DMS53 (cell line): ENCODE data around the gene MTAP.
A peak's percentile ranks its signal among the peaks of the same experiment; 100 is the strongest.
"Not testable (repeated sequence)": the region's sequence is repeated elsewhere in the genome, so short reads cannot be mapped to it uniquely, and the experiment has no call there.

Source experiments
- DNase-seq: peaks from one replicate; lab custom pipeline; 2025; lab: John Stamatoyannopoulos, UW

MTAP gene

DNA sequence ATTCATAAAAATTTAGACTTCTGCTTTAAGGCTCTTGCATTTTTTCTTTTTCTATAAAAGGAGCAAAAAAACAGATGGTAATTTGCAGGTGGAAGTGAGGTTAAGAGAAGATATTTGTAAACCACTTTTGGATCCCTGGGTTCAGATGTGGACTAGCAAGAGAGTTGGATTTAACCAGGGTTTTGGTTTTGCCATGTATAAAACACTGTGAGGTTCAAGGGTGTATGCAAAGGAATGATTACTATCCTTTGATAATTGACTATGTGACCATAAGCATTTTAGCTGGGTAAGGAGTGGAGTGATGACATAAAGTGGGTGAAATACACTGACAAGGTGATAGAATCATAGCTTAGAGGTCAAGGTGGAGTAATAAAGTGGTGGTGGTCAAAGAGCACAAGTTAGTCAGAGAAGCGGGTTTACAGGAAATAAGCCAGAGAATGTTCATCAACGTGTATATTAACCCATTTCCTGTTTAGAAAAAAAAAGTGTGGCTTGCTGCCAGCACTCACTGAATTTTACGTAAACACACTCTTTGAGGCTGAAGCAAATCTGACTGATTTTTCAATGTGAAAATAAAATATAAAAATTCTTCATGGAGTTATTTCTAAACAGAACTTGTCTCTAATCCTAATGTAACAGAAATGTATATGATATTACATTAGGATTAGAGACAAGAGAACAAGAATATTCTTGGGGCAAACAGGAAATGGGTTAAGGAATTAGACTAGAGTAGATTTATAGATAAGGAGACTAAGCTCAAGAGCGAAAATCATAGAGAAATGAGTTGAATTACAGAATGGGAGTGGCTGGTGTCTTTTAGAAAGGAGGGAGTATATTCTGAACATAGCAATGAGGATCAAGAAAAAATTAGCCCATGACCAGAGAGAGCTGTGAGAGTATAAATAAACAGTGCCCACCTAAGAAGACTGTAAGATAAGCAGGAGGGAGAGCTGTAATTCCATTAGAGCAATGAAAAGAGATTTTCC lies 117.2 kb downstream of the MTAP start:
- peak; percentile 76 for DNase-seq

DNA sequence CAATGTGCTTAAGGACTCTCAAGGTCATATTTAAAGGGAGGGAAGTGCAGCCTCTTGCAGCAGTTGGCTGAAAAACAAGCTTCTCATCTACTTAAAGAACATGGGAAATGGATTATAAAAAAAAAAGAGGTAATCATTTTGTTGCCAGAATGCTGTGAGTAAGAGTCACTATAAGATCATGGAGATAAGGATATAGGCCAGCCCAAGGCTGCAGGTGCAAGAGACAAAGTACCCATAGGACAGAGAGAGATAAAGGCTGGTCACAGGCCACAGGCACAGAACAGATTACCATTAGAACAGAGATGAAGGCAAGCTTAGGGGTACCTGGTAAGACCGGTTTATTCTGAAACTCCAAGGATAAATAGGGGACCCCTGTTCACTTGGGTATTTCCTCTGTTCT lies 121.3 kb downstream of the MTAP start:
- DNase-seq, result no peak

DNA sequence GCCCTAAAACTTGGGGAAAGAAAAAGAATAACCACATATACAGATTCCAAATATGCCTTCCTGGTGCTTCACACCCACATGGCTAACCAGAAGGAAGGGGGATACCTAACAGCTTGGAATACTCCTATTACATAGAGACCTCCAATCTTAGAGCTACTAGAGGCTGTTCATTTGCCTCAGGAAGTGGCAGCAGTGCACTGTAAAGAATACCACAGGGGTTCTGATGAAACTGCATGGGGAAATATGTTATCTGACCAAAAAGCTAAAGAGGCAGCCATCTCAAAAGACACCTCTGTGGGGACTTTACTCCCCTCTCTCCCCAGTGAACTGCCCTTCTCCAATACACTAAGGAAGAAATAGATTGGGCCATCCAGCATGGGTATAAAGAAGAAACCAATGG lies 125.3 kb downstream of the MTAP start:
- DNase-seq, result no peak

DNA sequence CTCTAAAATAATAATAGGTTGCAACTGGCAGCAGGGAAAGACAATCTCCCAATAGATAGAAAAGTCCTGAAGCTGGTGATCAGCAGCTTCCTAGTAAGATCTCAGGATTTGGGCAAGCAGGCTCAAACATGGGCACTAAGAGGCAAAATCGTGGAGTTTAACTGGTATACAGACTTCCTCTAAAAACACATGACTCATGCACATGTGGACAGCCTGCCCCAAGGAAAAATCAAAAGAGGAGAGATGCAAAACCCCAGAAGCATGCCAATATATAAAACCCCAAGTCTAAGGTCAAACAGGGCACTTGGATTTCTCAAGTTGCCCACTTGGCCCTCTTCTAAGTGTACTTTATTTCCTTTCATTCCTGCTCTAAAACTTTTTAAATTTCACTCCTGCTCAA lies 129.0 kb downstream of the MTAP start:
- DNase-seq, result no peak

DNA sequence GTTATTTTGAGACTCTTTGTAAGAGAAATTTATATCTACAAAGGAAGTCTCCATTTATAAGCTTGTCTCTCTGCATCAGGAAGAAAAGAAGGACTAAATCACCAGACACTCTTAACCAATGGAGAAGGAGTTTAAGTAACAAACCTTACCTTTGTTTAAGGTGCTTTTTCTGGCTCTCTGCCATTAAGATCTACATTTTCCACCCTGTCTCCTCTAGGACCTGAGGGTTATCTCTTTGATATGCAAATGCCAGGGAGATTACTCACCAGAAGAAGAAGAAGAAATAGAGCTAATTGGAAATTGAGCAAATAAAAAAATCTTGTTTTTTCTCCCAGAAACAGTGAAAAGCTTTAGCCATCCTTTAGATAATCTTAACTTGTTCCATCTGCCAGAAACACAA lies 130.8 kb downstream of the MTAP start:
- DNase-seq, result no peak

DNA sequence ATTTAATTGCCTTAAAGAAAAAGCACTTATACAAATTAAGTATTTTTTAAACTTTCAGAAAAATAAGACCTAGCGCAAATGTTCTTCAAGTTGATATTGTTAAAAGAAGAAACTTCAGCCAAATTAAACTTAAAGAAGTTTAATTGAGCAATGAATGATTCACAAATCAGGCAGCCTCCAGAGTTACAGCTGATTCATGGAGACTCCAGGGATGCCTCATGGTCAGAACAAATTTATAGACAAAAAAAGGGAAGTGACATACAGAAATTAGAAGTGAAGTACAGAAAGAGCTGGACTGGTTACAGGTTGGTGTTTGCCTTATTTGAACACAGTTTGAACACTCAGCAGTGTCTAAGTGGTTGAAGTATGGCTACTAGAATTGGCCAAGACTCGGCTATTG lies 131.4 kb downstream of the MTAP start:
- DNase-seq, result no peak

DNA sequence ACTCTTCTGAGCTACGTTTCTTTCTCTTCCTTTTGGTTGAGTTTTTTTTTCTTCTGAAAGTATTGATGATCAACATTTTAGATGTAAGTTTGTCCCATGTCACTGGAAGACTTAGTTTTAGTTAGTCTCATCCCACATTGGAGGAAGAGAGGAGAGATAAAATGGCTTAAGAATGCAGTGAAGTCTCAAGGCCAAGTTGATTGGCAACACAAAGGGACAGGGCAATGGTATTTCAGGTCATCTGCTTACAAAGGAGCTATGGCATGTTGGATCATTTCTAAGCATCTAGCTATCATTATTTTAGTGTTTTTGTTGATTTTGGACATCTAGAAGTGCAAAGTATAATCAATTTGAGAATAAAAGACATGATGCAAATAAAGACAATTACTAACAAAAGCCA lies 133.2 kb downstream of the MTAP start:
- DNase-seq, result no peak

DNA sequence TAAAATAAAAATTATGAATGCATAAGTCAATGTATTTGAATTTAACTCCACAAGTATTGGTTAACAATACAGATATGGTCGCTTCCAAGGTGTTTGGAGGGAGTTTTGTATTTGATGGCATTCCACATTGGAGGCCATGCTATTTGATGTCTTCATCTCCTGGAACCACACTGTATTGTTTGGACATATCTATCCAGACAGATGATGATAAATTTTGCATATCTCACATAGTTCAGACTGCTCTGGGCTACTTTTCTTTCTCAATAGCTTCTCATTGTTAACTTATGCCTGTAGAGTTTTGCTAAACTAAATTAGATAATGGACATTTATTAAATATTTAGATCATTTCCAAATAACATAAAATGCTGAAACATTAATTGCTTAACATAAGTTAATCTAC lies 133.7 kb downstream of the MTAP start:
- no peak for DNase-seq

DNA sequence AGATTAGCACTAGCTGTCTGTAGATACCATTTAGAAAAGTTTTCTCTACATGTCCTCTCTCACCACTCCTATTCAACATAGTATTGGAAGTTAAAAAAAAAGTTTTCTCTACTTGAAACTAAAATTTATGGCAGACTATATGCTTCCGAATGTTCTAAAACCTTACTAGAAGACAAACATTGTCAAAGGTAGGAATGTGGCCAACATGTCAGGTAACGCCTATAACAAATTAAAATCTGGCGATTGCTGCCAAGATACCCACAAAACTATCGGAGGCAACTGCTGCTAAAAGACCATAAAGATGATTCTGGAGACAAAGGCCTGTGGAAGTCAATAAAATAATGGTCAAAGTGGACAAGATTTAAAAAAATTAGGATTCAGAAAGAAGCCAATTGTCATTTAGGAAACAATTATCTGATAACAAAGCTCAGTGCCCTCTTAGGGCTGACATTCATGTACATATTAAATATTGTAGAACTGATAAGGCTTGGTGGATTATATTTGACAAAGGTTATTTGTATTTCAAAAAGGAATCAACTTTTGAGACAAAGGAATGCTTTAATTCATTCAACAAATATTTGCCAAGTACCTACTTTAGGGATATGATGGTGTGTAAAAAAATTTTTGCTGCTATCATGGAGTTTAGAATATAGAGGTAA lies 139.0 kb downstream of the MTAP start:
- DNase-seq, result no peak

DNA sequence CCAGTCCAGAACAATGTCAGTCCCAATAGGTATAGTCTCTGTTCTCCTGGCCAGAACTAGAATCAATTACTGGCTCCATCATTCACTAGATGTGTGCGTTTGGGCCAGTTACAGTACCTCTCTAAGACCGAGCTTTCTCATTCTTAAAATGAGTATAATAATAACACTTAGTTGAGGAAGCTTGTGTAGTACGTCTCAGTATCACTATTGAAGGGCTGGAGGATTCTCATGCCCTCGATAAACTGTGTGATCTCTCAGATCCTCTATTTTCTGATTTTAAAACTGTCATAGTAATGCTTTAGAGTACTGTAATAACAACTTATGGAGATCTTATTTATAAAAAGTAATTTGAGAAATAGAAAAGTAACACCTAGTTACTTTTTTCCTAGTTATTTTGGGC lies 141.0 kb downstream of the MTAP start:
- DNase-seq, result no peak

DNA sequence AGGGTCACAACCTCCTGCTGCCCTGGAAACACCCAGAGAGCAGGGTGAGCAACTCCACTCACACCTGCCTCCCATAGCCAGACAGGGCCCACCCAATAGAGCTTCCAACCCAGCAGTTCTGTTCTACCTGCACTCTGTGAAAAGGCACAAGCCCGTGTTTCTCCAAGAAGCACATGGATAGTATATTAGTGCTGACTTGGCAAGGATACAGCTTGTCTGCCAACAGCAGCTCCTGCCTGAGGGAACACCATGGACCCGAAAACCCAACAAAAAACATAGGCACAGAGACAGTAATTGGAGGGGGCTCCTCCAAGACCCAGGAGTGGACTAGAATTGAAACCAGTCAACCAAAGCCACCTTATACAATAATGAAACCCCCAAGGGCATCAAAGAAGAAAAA lies 143.2 kb downstream of the MTAP start:
- no peak for DNase-seq

DNA sequence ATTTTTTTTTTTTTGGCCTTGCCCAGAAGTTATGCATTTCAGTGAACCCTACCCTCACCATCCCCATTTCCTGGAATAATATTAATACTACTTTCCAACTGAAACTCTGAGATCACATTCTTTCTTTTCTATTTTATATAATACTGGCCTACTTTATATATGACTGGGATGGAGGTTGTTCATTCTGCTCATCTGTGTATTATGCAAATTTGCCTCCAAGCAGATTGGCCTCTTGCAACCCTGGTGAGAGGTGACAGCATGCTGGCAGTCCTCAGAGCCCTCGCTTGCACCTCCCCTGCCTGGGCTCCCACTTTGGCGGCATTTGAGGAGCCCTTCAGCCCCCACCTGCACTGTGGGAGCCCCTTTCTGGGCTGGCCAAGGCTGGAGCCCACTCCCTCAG lies 156.4 kb downstream of the MTAP start:
- no peak for DNase-seq

DNA sequence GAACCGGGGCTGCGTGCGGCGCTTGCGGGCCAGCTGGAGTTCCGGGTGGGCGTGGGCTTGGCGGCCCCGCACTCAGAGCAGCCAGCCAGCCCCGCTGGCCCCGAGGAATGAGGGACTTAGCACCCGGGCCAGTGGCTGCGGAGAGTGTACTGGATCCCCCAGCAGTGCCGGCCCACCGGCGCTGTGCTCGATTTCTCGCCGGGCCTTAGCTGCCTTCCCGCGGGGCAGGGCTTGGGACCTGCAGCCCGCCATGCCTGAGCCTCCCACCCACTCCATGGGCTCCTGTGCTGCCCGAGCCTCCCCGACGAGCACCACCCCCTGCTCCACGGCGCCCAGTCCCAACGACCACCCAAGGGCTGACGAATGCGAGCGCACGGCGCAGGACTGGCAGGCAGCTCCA lies 156.8 kb downstream of the MTAP start:
- not testable (repeated sequence) for DNase-seq

DNA sequence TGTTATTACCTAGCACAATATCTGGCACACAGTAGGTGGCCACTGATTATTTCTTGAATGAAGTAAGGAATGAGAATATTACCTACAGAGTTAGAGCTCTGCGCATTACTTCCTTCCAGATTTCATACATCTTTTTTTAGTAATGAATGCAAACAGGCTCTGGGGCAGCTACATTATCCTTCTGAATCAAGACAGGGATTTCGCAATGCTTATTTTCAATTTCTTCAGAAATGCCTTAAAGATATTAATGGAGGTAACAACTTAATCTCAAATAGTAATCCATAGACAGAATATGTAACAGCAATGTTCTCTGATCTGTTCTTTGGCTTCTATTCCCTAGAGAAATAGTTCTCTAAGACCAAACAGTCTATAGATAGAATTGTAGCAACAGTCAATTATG lies 159.1 kb downstream of the MTAP start:
- DNase-seq, result no peak

DNA sequence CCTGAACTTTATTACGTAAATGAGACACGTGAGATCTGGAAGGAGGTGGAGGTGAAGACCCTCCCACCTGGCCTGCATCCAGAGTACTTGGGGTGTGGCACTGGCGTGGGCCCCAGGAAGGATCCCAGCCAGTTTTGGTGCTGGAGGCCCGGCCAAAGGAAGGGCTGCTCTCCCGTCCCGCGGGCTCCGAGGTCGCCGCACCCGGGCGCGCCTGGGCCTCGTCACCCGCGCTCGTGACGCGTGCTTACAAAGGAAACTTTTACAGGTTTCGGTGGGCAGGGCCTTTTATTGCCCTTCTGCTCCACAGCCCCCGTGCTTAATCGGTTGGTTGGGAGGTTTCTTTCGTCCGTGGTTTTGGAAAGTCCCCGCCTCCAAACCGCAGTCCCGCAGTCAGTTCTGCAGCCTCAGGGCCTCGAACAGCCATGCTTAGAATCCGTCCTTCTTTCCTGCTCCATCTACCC lies 162.5 kb downstream of the MTAP start:
- peak; percentile 69 for DNase-seq

DNA sequence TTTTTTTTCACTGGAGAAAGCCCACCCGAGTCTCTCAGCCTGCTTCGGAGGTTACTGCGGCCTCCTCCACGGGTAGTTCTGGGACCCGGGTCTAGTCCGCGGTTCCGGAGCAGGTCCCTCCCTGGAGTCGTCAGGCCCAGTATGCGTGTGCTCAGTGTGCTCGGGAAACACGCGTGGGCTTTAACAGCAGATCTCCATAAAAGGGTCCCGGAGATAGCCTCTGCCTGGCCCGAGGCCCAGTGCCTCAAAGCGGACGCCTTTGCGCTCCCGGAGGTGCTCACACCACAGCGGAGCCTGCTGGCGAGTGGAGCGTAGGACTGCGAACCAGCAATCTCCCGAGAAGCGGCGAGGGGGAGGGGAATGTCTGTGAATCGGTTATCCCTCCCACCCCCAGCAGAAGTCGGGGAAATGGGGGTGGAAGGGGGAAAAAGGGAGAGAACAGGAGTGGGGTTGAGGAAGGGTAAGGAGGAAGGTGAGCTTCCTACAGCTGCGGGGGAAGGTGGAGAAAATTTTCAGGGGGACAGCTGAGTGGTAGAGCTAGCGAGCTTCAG lies 163.0 kb downstream of the MTAP start:
- DNase-seq, result peak; percentile 91

DNA sequence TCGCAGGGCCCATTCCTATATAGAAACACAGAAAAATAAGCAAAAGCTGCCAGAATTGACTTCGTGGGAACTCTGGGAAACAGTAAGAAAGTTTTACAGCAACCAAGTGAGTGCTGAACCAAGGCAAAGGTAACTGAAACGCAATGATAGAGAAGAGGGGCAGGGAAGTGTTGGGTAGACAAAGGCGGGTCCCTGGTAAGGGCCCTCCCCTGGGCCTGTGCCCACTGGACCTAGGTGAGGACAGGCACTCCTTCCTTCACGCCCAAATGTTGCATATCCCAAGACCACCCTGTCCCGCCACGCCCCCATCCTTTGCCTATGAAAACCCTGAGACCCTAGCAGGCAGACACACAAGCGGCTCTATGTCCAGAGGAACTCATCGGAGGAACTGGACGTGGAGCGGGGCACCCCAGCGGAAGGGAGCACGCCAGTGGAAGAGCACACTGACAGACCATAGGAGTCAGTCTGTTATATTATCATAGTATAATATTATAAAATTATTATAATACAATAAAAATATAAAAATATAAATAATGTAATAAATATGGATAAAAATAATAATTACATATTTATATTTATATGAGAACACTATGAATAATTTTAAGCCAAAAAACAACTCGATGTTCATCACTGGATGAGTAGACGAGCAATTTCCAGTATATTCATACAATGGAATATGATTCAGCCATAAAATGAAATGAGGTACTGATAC lies 163.9 kb downstream of the MTAP start:
- DNase-seq, result no peak

DNA sequence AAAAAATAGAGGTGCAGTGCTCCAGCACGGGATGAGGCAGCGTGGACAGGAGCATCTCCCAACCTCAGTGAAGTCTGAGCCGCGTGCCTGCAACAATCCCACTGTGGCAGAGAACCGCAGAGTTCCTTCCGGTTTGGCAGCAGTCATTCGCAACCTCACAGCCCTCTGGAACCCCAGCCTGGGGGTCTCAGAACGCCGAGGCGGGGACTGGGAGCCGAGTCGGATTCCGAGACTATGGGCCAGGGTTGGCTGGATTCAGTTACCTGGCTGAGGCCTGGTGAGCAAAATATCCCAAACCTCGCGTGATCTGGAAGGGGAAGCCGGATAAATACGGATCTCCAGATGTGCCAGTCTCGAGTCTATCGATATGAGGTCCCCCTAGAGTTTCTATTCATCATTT lies 164.7 kb downstream of the MTAP start:
- no peak for DNase-seq

DNA sequence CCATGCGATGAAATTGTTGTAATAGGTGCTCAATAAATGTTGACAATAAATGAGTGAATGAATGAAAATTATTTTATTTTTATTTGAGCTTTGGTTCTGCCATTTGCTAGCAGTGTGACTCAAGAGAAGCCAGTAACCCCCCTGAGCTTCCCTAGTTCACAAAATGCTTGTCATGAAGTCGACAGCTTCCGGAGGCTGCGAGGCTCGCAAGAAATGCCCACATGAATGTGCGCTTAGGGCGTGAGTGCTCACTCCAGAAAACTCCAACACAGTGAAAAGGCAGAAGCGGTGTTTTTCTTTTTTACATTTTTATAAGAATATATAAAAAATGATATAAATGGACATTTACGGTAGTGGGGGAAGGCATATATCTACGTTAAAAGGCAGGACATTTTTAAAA lies 165.3 kb downstream of the MTAP start:
- DNase-seq, result no peak

DNA sequence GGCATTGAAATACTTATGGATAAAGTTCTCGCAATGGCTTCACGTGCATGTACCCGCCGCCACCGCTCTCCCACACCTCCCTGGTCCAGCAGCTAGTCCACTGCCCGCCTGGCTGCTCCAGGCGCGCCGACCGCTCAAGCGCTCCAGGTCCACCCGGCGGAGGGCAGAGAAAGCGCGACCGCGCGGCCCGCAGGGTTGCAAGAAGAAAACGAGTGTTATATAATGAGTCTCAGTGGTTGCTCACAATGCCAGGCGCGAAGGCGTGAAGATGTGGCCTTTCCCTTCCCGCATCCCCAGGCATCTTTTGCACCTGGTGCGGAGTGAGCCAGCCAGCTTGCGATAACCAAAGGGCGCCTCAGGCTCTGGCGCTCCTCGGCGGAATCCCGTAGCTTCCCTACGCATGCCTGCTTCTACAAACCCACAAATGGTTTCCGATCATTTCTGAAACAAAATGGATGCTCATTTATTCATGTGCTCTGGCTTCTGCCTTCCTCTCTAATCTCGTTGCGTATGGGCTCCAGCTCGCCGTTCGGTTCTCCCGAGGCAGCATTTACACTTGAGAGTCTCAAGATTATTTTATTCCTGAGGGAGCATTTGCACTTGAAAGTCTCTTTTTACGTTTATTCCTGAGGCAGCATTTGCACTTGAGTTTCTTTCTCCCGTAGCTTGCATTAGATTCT lies 166.0 kb downstream of the MTAP start:
- DNase-seq, result no peak

DNA sequence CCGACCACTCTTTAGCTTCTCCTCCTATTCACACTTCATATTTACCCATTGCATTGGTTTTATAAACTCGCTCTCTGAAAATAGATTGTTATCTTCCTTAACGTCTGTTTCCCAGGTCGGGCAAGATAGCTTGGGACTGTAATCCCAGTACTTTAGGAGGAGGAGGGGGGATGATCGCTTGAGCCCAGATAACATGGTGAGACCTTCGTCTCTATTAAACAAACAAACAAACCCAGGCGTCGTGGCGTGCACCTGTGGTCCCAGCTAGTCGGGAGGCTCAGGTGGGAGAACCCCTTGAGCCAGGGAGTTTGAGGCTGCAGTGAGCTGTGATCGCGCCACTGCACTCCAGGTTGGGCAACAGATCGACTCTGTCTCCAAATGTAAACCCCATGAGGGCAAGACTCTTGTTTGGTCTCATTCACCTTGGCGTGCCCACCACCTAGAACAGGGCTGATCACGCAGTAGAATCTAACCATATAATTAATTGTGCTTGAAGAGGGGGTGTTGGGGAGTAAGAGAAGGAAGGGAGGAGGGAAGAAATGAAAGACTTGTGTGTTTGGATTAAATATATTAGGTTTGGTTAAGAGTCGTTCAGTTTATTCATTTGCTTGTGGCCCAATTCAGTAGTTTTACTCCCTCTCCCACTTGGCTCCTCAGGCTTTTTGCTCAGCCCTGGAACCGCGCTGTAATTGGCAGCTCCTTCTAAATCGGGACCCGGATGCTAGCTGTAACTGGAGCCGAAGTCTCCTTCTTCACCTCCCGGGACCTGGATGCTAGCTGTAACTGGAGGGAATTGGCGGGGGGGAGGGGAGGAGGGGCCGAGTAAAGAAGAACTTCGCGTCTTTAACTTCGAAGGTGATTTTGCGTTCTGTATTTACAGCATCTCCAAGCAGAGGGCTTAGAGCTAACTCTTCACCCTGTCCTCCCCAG lies 166.8 kb downstream of the MTAP start:
- DNase-seq, result no peak
